Body of pancreas (tissue), 4 donors: ENCODE data around the gene RAPGEF4. TPM values are rescaled to one million over a fixed set of nuclear protein-coding genes. Genes with fewer than 3 reads are reported as not detected.

Experiments
- ATAC-seq: fragments of 150-250 bp; one replicate; pipeline ENCODE4 v1.9.1; 2016
- DNase-seq, 4 donors: peaks; one replicate each; pipeline ENCODE4 v3.0.0-alpha.2; 2019
- H3K27ac ChIP-seq, 4 donors: fragments of 200-600 bp; sonication (generic); 1 replicate in 3 of 4; 2 replicates in 1 of 4; pipeline versions ENCODE4 v1.5.1 to v1.6.1; 2016 to 2019; ENCODE audit warnings: mild to moderate bottlenecking in 1 of 4, mixed read lengths in 1 of 4, moderate library complexity in 1 of 4
- H3K27me3 ChIP-seq, 2 donors: fragments of 200-600 bp; sonication (generic); one replicate each; pipeline ENCODE4 v1.6.0; 2016; ENCODE audit warnings: mild to moderate bottlenecking in 1 of 2
- H3K36me3 ChIP-seq, 2 donors: fragments of 200-600 bp; sonication (generic); replicated peaks in 1 of 2; 2 replicates each; pipeline ENCODE4 v1.5.1; 2016; ENCODE audit warnings: low read depth in 2 of 2; ENCODE audit not compliant: insufficient read depth in 1 of 2
- H3K4me1 ChIP-seq: fragments of 200-600 bp; sonication (generic); one replicate; pipeline ENCODE4 v1.6.0; 2016
- H3K4me3 ChIP-seq, 2 donors: fragments of 200-600 bp; sonication (generic); 1 replicate in 1 of 2; 2 replicates in 1 of 2; pipeline ENCODE4 v1.5.1; 2016 to 2019
- H3K9me3 ChIP-seq, 3 donors: fragments of 200-600 bp; sonication (generic); 1 replicate in 2 of 3; 2 replicates in 1 of 3; pipeline ENCODE4 v1.5.1; 2016
- CTCF ChIP-seq, 7 experiments: fragments of 450-650 bp in 4 of 7; fragments of 200-600 bp in 3 of 7; sonication (generic) in 3 of 7; IDR thresholded peaks; one replicate each; pipeline ENCODE4 v1.5.1; 2016 to 2019; ENCODE audit warnings: antibody characterized with exemption in 7 of 7
- POLR2A ChIP-seq, 3 donors: fragments of 450-650 bp; IDR thresholded peaks; one replicate each; pipeline ENCODE4 v1.6.1; 2016; ENCODE audit warnings: antibody characterized with exemption in 3 of 3, mild to moderate bottlenecking in 2 of 3
- WGBS, 2 donors: methylation state at CpG; one replicate each; pipeline ENCODE4 v1.1.5; 2017; 5-methylcytosine and 5-hydroxymethylcytosine counted together
- intact Hi-C: fragments of 100-400 bp; cut with DNase I; formaldehyde crosslinking; loops from one replicate; pipeline ENCODE4 v1.15.1; 2023
- total RNA-seq, 2 donors: library from RNA; depleted of rRNA; stranded (reverse); fragments of >200 nt; gene quantifications; one replicate each; pipeline ENCODE4 v1.1.0, GENCODE V29; 2016

The RAPGEF4 gene
- total RNA-seq, 2 donors from 2014 or later = 4.7 to 22.4 TPM

DNA sequence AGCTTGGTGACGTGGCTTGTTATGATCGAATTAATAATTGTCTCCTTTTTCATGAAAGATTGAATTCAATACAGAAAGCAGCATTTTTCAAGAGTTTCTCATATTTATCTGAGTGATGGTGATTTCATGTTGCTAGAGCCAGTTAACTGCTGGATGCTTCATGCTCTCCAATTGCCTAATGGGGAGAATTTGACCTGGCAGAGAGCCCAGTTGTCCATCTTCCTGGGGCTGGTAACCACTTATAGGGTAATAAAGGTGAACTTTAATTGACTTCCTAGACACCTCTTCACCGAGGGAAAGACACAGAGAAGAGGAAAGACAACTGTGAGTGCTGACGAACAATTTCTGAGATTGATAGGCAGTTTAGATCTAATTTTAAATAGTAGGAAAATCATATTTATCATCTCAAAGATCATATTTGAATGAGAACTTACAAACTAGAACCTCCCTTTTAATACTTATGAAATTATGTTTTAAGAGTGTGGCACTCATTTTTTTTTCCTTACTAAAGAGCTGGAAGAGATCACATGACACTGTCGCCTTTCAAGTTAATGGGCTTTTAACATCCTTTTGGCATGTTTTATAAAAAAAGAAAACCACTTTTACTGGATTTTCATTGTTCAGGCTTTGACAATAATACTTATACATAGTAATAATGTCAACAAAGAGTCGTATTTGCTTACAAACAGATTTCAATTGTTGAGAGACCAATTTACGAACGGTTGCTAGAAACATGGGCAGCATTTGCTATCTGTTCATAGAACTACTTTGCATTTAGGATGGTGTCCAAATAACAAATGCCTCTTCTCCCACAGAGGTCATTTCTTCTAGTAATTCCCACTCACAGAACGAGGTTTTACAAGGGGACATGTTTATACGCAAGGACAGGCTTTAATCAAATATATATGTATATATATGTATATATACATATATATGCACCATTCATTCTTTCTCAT lies 153.3 kb downstream of the RAPGEF4 start:
- H3K4me3 ChIP-seq = no peak overlapping the region
- no peaks in the 10 kb centered on the region for H3K36me3 ChIP-seq
- no peak overlapping the region for H3K27ac ChIP-seq
- intact Hi-C loops = no loop called here
- no peaks in the 10 kb centered on the region for H3K4me1 ChIP-seq
- H3K9me3 ChIP-seq = no peaks in the 10 kb centered on the region
- 67 to 74% methylated on average over 10 of the region's 10 CpGs for WGBS, 2 donors
- no peak for TF ChIP-seq CTCF (IDR thresholded peaks at IDR 0.05)
- no peak for TF ChIP-seq POLR2A (IDR thresholded peaks at IDR 0.05)
- no peak for DNase-seq
- H3K27me3 ChIP-seq = no peaks in the 10 kb centered on the region
- ATAC-seq = no peak

DNA sequence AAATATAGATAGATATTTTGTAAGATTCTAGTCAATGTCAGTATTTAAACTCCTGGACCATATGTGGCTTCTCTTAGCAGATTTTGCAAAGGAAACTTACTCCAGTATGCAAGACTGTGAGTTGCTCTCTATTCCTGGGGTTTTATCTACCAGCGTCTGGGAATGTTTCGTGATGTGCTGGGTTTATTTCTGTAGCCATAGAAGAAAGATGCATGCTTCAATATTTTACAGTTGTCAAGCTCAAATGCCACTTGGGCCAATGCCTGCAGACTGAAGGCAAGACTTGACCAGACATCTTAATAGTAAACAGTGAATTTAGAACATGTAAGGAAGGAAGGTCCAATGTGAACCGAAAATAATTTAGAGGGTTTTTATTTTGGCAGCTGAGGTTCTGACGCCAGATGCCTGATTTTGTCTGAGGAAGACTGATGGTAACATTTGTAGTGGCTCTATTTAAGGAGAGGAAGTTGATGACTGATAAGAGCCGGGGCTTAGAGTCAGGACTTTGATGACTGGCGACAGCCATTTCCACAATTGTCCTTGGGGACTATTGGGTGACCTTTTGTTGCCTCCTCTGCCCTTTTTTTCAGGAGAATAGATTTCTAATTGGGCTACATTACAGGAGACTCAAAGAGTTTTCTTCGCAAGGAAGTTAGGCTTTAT lies 154.3 kb downstream of the RAPGEF4 start:
- no peak for TF ChIP-seq POLR2A (IDR thresholded peaks at IDR 0.05)
- TF ChIP-seq CTCF (IDR thresholded peaks at IDR 0.05) = no peak
- ATAC-seq (no peak), DNase-seq (no peak)
- WGBS, 2 donors = 64 to 67% methylated on average over 7 of the region's 7 CpGs
- Histone ChIP-seq H3K27ac (no peak overlapping the region), H3K4me1 (no peaks in the 10 kb centered on the region), H3K36me3 (no peaks in the 10 kb centered on the region), H3K27me3 (no peaks in the 10 kb centered on the region), H3K4me3 (no peak overlapping the region), H3K9me3 (no peaks in the 10 kb centered on the region)
- intact Hi-C loops = no loop called here

DNA sequence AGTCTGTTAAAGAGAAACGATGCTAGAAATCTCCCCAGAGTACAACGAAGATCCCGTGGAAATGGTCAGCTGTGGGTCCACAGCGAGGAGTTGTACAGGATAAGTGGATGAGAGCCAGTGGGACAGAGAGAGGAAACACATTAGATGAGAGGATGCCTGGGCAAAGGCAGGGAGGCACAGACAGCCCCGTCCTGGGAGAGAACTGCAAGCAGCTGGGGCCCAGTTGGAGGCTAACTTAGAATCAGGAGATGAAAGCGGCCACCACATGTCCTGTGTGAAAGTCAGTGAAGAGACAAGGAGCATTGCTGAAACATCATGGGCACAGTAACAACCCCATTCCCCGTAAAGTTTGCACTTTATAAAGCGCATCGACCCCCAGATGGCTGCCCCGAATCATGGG lies 157.5 kb downstream of the RAPGEF4 start:
- ATAC-seq (no peak), DNase-seq (no peak)
- Histone ChIP-seq H3K4me1 (no peaks in the 10 kb centered on the region), H3K27me3 (no peaks in the 10 kb centered on the region), H3K9me3 (no peaks in the 10 kb centered on the region), H3K4me3 (no peak overlapping the region), H3K27ac (no peak overlapping the region), H3K36me3 (no peaks in the 10 kb centered on the region)
- TF ChIP-seq CTCF (IDR thresholded peaks at IDR 0.05) (no peak), POLR2A (IDR thresholded peaks at IDR 0.05) (no peak)
- 84 to 90% methylated on average over 10 of the region's 10 CpGs for WGBS, 2 donors
- intact Hi-C loops = no loop called here

GRCh38 chr2:172893671-172894070 lies 158.0 kb downstream of the RAPGEF4 start:
- intact Hi-C loops = no loop called here
- TF ChIP-seq POLR2A (IDR thresholded peaks at IDR 0.05) = no peak
- no peak overlapping the region for H3K4me3 ChIP-seq
- DNase-seq (no peak), ATAC-seq (no peak)
- no peaks in the 10 kb centered on the region for H3K9me3 ChIP-seq
- 54 to 65% methylated on average over 2 of the region's 2 CpGs for WGBS, 2 donors
- no peaks in the 10 kb centered on the region for H3K36me3 ChIP-seq
- no peaks in the 10 kb centered on the region for H3K4me1 ChIP-seq
- H3K27ac ChIP-seq = no peak overlapping the region
- H3K27me3 ChIP-seq = no peaks in the 10 kb centered on the region

GRCh38 chr2:172894689-172895387 lies 159.2 kb downstream of the RAPGEF4 start:
- ATAC-seq = no peak
- WGBS, 2 donors = 83 to 87% methylated on average over 7 of the region's 7 CpGs

More at GRCh38 chr2:172894689-172895387, 159.2 kb downstream of the RAPGEF4 start:
- no peak overlapping the region for H3K27ac ChIP-seq
- TF ChIP-seq POLR2A (IDR thresholded peaks at IDR 0.05) (no peak), CTCF (IDR thresholded peaks at IDR 0.05) (no peak)
- H3K9me3 ChIP-seq = no peaks in the 10 kb centered on the region
- intact Hi-C loops = no loop called here
- no peaks in the 10 kb centered on the region for H3K36me3 ChIP-seq
- H3K4me1 ChIP-seq = no peaks in the 10 kb centered on the region
- H3K4me3 ChIP-seq = no peak overlapping the region
- no peak for DNase-seq
- H3K27me3 ChIP-seq = no peaks in the 10 kb centered on the region
